GM21528 (cell line): ENCODE data around the gene TXNRD2.
"Not testable (repeated sequence)": the region's sequence is repeated elsewhere in the genome, so short reads cannot be mapped to it uniquely, and the experiment has no call there.

Experiments used
- ATAC-seq: cut with Tn5 transposase; IDR thresholded peaks from one replicate; pipeline ENCODE4 v1.9.1; 2021; ENCODE audit warnings: mild to moderate bottlenecking, moderate library complexity; ENCODE audit not compliant: unreplicated experiment, low FRiP score

Gene TXNRD2

DNA sequence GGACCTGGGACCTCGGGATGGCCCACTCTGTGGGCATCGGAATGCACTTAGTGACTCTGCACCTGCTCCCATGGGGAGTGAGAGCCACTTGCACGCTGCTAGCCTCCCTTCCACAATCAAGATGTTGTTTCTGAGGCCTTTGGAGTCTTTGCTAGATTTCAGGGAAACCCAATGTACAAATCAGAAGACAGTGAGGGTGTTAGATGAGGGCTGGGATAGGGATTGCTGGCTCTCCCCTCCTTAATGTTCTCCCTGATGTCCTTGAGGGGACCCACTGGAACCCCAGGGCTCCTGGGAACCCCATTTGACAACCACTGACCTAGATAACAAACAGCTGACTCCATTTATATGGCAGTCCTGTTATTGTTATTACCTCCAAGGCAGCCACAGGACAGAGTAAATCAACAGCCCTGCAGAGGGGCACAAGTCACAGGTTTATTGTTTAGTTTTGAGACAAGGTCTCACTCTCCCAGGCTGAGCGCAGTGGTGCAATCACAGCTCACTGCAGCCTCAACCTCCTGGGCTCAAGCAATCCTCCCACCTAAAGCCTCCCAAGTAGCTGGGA, 31.4 kb downstream of the TXNRD2 start:
- ATAC-seq: no peak

DNA sequence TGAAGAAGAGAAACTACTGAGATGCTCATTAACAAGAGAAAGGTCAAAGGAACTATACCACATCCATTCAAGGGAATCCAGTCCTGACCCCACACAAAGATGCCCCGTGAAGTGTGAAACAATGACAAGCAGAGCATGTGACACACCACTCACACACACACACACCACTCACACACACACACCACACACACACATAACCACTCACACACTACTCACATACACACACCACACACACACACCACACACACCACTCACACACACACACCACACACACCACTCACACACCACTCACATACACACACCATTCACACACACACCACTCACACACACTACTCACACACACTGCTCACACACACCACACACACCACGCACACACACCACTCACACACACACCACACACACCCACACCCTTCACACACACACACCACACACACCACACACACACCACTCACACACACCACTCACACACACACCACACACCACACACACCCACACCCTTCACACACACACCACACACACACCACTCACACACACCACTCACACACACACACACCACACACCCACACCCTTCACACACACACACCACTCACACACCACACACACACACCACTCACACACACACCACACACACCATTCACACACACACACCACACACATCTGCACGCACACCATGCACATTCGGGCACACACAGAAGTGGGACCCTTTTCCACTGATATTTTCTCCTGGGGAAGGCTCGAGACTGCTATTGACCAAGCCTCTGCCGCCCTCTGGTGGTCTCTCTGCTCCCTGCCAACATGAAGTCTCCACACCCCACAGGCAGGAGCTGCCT, 32.1 kb downstream of the TXNRD2 start:
- ATAC-seq: no peak

DNA sequence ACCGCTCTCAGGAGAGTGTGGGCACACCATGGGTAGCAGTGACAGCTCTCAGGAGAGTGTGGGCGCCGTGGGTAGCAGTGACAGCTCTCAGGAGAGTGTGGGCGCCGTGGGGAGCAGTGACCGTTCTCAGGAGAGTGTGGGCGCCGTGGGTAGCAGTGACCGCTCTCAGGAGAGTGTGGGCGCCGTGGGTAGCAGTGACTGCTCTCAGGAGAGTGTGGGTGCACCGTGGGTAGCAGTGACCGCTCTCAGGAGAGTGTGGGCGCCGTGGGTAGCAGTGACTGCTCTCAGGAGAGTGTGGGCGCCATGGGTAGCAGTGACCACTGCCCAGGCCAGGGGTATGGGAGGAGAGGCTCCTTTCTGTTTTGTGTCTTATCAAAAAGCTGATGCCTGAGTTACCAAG, 33.7 kb downstream of the TXNRD2 start:
- ATAC-seq: not testable (repeated sequence)

DNA sequence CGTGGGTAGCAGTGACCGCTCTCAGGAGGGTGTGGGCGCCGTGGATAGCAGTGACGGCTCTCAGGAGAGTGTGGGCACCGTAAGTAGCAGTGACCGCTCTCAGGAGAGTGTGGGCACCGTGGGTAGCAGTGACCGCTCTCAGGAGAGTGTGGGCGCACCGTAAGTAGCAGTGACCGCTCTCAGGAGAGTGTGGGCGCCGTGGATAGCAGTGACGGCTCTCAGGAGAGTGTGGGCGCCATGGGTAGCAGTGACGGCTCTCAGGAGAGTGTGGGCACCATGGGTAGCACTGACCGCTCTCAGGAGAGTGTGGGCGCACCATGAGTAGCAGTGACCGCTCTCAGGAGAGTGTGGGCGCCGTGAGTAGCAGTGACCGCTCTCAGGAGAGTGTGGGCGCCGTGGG, 34.8 kb downstream of the TXNRD2 start:
- ATAC-seq: not testable (repeated sequence)

DNA sequence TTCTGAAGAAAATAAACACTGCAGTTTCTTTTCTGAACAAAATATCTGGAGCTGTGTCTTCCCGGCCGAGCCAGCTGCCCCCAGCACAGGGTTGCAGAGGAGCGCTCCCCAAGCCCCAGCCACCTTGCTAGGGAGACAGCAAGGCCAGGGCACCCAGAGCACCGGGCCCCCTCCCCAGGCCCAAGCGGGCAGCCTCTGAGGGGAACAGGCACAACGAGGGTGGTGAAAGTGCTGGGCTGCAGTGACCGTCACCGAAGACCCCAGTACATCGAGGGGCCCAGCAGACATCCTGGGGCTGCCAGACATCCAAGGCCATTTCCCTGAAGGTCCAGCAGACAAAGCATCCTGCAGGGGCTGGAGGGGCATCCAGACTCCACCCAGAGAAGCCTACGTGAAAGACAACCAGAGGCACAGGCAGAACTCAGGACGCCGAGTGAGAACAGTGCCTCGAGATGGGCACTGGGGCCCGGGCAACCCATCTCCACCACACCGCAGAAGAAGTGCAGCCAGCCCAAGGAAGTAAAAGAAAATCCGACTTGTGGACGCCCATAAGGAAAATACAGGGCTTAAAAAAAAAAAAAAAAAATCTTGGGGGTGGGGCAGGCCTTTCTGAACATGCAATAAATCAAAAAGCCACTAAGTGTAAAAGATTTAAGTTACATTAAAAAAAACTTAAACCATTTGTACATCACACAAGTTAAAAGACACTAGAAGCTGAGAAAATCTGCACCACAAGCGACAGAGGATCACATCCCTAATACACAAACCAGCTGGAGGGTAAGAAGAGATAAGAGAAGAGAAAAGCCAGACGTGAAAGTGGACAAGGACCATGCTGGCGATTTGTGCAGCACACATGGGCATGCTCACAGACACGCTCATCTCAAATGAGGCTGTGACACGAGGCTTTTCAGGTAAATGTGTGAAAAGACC, 36.0 kb downstream of the TXNRD2 start:
- no peak for ATAC-seq

DNA sequence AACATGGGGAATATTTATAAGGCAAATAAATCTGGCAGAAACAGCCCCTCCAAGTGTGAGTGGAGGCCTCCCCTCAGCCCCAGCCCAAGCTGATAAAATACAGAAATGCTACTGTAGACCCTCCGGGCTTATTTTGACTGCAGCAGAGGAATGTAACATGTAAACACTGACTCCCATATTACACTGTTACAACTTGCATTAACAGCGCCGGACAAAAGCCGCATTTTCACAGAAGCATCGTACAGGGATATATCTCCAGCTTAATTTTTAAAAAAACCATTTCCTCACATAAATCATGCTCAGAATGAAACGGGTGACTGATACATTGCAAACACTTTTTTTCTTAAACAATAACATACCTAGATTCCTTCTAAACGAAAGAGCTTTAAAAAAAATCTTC, 36.7 kb downstream of the TXNRD2 start:
- ATAC-seq: no peak

DNA sequence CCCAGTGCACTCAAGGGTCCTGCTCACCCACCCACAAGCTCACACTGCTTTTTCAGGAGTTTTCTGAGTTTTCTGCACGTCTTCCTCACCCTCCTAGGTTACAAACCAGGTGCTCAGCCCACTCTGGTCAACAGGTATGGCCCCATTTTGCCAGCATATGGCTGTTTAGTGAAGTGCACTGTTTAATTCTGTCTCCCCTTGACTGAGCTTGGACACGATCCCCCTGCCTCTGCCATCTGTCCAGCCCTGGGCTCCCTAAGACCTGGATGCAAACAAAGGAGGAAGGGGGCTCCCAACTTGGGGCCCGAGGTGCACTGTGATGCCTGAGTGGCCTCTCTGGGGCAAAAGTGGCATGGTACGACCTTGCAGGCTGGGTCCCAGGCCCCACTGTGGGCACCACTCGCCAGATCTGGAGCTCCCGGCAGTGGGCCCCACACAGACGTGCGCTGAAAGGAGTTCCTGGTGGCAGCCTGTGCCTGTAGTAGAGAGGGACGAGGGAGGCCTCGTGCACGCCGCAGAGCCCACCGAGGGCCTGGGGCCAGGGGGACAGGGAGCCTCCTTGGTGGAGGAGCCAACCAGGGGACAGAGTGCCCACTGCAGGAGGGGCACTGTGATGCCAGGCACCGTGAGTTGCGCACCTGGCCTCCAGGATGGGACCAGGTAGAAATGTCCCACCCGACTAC, 37.3 kb downstream of the TXNRD2 start:
- no peak for ATAC-seq

DNA sequence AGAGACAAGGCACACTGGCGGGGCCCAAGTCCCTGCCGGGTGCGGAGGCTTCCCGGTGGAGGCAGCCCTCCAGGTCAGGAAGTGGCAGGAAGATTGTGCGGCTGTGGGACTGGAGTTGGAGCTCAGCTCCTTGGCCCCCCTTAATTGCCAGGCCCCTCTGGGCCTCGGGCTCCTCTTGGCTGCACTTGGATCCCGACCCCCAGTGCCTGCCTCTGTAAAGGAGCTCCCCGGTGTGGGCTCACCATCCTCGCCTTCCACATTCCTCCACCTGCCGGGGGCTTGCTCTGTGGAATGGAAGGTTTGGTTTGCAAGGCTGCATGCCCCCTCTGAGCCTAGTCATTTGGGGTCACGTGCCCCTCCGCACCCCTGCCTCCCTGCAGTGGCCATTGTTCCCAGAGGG, 38.1 kb downstream of the TXNRD2 start:
- ATAC-seq: no peak

DNA sequence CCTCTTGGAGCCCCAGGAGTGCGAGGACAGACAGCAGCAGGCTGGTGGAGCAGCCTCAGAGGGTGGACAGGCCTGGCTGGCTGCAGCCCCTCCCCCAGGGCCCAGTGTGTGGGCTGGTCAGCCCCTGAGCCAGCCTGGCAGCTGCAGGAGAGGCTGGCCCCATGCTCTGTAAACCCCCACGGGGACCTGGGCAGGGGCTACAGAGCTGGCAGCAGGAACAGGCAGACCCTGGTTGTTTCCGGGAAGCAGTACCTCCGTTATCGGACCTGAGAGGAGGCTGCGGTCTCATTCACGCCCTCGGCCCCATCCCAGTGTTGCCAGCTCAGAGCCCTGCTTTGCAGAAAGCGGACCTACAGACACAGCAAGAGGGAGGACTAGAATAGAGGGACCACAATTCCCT, 38.6 kb downstream of the TXNRD2 start:
- no peak for ATAC-seq

DNA sequence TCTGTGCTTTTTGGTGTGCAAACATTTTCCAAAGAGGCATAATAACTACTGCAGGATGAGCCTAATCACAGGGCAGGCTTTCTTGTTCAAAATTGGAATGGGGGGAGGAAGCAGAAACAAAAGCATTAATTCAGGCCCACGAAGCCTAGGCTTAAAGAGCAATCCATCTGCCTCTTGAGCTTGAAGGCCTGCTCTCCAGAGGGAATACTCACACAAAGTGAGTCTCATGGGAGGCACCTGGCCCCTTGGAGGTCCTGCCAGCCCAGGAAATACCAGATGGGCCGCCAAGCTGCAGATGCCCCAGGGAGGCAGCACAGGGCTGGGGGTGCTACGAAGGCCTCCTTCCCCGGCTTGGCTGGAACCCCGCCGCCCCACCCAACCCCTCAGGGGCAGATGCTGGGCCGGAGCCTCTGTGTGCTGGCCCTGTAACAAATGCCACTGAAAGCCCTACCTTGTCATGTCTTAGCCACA, 39.3 kb downstream of the TXNRD2 start:
- ATAC-seq: no peak

DNA sequence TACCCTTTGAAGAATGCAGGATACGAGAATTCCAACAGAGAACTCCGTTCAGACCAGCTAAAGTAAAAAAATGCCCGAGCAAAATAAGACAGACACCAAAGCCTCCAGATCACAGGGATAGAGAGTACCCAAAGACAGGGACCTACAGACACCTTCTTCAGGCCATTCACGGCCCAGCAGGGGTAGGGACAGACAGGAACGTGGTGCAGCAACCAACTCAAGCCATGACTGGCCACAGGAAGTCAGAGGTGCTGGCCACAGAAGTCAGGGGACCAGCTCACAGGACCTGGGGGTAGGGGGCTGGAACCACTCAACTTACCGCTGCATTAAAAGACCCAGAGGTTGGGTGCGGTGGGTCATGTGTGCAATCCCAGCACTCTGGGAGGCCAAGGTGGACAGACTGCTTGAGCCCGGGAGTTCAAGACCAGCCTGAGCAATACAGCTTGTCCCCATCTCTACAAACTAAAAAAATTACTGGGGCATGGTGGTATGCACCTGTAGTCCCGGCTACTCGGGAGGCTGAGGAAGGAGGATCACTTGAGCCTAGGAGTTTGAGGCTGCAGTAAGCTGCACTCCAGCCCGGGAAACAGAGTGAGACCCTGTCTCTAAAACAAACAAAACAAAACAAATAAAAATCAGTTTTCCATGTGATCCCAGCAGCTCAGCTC, 39.9 kb downstream of the TXNRD2 start:
- ATAC-seq: no peak

DNA sequence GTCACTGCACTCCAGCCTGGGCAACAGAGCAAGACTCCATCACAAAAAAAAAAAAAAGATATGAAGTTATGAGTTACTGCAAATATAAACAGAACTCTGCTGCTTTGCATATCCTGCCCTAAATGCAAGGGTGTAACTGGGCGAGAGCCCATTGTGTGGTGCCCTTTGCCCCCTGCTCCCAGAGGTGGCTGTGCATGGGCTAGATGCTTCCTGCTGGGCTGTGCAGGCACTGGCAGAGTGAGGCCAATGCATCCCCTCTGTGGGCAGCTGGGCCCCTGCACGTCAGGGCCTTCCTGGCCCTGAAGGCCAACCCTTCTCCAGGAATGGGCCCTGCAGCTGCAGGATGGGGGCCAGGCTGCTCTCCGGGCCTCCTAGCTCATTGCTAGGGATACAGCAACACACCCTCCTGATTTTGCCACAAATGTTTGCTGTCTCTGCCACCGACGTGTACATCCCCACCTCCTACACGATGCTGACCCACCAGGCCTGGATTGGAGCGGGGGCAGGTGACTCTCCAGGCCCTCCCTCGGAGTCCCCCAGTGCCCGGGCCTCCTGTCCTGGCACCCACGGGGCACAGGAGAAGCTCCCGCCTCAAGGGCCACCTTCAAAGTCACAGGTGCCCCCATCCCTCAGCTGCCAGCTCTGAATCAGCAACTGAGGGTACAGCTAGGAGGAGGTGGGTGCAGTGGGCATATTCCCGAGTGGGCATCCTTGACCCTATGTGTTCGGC, 40.7 kb downstream of the TXNRD2 start:
- no peak for ATAC-seq

DNA sequence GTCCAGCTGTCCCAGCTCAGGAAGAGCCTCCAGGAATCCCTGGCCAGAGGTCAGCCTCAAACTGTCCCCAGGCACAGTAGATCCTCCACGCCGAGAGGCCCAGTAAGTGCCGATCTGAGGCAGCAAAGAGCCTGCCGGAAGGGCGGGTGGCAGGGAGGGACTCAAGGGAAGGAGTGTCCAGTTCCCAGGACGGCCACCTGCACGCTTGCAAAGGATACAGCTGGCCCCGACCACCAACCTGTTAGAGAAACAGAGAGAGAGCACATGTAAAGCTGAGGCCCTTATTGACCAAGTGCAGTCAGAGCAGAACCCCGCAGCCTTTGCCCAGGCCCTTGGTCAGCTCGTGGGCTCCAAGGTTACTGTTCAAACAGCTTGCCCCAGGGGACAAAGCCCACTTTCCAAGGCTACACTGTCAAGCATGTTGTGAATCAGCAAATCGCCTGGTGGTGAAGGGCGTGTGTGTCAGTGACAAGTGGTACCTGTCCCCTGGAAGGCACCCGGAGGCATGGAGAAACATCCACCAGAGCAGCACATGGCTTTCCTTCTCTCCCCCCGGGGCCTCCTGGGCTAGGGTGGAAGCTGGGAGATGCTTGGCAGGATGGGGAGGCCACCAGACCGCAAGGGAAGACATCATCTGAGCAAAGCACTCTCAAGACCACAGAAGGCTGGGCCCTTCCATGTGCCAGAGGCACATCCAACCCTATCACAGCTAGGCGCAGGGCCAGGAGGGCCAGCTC, 42.6 kb downstream of the TXNRD2 start:
- ATAC-seq: no peak

DNA sequence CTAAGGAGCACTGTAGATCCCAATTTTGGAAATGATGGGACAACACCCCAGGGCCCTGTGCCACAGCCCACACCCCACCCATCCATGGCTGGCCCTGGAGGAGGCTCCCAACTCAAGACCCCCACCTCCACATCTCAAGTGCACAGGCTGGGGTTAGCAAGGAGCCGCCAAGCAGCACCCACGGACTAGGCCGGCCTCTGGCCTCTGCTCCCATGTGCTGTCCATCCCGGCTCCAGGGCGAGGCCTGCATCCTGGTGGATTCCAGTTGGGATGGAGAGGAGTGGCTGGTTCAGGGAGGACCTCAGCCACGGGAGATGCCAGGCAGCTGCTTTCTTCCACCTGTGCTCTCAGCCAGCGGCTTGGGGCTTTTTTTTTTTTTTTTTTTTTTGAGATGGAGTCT, 43.5 kb downstream of the TXNRD2 start:
- ATAC-seq: no peak

DNA sequence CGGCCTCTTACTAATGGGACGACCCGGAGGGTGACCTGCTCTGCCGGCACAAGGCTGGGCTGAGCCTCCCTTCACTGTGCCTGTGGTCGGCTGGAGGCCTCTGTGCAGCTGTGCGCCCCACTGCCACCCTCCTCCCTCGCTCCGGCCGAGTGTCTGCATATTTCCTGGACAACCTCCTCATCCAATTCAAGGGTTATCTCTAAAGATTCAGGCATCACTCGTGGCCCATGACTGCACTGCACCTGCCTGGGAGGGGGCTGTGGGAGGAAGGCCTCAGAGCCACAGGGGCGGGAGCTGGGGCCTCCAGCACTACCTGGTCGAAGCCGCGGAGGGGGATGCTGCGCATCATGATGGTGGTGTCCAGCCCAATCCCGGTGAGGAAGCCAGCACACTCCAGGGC, 43.9 kb downstream of the TXNRD2 start:
- no peak for ATAC-seq

DNA sequence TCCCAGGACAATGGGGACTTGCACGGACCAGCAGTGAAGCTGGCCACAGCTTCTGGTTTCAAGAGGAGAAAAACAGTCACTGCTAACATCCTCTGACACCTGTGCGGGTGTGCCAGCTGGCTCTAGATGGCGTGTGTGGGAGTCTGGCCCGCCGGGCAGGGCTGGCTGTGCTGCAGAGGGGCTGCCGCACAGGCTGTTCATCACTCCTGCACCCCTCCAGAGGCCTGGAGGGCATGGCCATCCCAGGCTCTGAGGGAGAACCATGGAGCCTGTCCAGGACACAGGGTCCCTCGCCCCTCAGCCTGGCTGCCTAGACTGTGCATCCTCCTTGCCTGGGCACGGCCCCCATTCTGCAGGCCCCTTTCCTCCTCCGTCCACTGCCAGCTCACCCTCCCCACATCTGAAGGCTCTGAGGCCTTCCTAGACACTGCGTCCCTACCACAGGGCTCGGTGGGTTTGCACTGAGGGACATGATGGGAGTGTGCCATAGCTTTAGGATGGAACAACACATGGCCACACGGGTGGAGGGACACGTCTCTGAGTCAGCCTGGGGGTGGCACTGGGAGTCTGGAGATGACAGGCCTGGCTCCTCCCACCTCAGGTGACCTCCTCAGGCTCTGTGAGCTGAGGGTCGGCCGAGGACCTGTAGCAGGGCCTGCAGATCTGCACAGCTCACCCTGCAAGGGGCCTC, 44.8 kb downstream of the TXNRD2 start:
- ATAC-seq: no peak

DNA sequence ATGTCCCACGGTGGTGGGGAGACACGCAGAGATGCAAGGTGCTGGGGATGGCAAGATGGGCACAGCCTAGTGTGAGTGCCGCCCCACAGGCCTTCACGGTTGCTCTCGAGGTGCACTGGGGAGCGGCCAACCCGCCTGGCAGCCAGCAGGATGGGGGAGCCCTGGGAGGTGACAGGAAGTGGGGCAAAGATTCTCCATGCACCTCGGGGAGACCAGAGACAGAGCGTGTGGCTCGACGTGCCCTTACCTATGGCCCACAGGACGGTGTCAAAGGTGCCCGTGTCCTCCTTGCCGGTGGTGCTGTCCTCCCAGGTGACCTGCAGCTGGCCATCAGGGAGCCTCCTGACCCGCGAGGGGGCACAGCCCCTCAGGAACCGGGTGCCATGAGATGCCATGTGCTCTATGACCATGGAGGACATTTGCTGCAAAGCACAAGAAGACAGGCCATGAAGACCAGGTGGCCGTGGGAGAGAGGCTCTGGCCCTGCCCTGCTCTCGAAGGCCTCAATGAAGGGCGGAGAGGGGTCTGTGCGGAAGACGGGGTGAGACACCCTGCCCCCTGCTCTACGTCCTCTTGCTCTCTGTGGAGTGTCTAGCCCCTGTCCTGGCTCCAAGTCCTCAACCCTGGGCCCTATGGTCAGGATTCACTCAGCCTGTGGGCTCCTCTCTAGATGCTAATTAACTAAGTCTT, 46.3 kb downstream of the TXNRD2 start:
- no peak for ATAC-seq

DNA sequence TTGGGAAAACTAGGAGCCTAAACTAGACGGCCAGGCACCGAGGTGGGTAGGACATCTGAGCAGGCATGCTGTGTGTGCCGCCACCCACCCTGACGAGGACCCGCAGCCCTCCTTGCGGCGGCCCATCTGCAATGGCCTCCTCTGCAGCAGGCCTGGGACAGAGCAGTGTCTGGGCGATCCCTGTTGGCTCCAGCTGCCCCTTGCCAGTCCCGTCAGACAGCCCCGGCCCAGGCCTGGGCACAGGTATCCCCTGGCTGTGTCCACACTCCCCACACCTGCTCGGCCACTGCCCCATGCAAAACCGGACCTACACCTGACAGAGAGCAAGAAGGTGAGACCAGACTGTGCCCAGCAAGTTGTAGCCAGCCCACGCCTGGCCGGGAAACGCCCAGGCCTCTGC, 48.3 kb downstream of the TXNRD2 start:
- no peak for ATAC-seq
